ENCODE measurements around the gene HCN4.
A peak's percentile ranks its signal among the peaks of the same experiment; 100 is the strongest.

Gene HCN4

DNA sequence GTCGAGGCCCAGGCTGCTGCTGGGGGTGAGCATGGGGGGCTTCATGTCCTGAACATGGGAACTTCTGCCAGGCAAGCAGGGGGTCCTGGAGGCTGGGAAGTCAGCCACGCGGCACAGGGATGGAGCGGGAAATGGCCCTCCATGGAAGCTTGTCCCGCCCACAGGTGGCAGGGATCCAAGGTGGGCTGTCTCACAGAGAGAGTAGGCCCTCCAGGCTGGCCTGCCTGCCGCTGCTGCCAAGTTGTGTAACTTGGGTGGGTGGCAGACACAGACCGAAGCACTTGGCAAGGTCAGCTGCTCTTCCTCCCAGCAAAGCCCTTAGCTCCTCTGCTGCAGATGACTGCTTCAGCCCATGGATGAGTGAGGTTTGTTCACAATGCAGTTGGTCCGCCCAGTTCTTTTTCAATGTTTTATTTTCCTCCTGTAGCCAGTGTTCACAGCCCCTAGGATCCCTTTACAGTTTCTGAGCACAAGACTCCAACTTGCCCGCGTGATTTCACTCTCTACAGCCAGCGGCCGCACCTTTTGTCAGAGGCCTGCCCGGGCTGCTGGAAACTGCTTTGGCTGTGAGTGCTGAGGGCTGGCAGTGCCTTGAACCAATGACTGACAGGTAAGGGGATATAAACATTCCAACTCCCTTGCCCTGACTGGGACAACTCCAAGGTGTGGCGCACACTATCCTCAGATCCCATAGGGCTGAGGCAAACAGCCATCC is 26.7 kb downstream of the HCN4 start:
- no peak for DNase-seq

DNA sequence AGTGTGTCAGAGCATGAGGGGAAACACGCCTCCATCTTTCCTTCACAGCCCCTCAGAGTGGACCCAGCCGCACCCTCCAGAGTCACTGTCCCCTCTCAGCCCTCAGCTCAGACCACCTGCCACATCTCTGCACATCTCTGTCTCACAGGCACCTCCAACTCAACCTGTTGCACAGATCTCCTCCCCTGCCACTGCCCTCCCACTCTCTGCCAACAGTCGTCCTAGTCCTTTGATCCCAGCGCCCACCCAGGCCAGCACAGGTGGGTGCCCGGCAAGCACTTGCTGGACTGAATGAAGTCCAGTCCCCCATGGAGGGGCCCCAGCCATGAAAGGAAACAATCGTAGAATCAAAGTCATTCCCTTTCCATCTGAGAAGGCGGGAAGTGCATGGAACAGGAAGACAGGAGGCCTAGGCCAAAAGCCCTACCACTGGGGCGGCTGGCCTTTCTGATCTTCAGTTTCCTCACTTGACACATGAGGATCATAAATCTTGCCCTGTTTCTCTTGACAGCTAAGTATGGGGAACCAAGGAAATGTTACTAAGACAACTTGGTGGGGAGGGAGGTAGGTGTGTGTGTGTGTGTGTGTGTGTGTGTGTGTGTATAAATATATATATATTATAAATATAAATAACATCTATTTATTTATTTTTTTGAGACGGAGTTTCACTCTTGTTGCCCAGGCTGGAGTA is 28.1 kb downstream of the HCN4 start:
- DNase-seq, result no peak

DNA sequence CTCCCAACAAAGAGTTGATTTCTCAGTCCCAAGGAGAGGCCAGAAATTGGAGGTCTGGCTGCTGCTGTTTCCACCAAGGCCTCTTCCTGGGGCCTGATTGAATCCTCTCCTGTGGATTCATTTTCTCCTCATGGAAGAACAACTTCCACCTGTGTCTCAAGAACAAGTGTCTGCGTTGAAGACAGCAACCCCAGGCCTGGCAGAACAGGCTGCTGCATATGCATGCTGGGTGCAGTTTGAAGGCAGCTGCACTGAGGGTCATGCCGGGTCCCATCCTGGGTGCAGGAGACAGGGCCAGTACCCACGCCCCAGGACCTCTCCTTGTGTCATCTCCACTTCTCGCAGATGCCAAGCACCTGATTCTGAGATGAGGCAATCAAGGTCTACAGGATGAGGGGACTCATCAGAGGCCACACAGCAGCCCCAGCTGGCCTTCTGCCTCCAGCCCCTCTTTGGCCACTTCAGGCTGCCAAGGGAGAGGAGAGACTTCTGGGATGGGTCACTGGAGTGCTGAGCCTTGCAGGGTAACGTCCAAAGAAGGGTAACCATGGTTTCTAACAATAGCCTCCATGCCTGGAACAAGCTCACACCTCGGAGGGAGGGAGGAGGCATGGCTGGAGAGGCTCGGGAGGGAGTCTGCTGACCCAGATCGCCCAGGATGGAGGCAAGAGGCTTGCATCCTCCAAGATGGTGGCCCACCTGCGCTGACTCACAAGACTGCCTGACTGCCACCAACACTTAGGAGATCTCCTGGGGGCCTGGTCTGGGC is 30.0 kb downstream of the HCN4 start:
- DNase-seq, result no peak

DNA sequence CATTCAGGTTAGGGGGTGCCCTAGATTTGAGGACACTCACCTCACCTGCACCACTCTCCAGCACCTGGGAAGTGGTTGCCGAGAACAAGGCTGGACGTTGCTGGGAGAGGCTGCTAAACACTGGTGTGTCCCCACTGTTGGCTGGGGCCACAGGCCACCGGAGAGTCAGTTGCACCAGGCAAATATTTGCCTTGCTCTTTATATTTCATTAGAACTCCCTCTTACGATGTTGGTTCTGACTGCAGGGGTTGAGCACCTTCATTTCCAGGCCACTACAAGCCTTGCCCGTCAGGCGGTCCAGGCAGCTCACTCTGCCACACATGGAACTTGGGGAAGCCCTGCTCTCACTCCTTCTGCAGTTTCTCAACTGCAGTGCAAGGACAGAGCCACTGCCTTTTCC is 30.7 kb downstream of the HCN4 start:
- no peak for DNase-seq

DNA sequence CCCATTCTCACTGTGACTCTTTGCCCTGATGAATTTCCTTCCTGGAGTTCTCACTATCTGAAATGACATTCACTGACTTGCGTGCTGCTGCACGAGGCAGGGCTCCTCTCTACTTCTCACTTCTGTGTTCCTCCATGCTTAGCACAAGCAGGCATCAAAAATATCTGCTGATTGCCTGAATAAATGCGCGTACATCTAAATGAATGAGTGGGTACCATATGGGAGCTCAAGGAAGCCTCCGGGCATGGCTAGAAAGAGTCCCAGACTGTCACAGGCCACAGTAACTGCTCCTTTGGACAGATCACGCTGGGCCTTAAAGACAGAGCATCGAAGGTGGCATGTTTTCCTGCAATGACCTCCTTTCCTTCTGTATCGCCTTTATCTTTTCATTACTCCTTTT is 31.6 kb downstream of the HCN4 start:
- DNase-seq, result no peak

DNA sequence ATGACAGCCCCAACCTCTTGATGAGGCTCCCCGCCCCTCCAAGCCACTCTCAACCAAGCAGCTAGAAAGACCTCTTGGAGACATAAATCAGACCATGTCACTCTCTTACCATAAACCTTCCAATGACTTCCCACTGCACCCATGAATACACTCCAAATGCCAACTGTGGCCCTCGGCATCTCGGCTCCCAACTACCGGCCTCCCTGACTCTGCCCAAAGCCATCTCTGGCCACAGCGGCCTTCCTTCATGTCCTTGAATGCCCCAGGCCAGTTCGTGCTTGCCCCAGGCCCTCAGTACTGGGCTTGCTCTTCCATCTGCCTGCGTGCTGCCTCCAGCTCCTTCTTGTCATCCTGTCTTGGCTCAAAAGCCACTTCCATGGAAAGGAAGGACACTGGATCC is 32.0 kb downstream of the HCN4 start:
- no peak for DNase-seq

DNA sequence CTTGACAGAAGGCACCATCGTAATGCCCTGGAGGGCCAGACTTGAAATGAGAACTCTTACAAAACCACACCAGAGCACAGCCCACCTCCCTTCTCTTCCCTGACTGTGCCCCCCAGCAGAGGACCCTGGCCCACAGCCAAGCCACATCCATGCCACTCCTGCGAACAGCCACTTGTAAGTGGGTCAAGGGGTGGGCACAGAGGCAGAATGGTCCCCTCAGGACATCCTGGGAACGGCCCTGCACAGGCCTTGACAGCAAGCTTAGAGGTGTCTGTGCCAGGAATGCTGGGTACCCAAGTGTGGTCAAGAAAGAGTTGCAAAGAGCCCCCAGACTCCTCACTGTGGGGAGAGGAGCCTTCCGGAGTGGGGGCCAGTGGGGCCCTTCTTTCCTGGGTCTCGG is 33.3 kb downstream of the HCN4 start:
- DNase-seq, result no peak

DNA sequence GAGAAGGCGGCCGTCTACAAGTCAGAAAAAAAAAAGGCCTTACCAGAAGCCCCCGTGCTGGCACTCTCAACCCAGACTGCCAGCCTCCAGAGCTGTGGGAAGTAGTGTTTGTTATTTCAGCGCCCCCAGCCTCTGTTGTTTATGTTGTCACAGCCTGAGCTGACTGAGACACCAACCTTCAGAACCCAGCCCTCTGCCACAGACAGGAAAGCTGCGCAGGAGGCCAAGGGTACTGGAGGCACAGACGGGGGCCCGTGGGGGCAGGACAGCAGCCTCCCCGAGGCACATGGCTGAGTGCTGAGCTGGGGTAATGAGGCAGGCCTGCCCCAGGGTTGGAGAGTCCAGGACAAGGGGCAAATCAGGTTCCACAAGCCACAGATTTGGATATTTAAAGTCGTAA is 33.7 kb downstream of the HCN4 start:
- DNase-seq, result no peak

DNA sequence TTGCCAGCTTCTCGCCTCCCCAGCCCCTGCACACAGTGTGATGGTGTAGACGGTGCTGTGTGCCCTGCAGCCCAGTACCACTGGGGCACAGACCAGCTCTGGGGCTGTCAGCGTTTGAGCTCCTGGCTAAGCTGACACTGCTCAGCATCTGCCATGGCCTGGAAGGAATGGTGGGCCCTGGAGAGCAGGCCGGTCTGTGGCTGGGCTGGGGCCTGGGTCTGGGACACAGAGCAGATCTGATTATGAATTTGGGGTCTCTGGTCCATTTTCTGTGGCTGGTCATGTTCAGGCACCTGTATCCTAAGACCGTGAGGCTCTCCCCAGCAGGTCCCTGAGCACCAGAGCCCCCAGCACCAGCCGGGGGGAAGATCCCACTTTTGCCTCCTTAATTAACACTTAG is 34.7 kb downstream of the HCN4 start:
- no peak for DNase-seq

DNA sequence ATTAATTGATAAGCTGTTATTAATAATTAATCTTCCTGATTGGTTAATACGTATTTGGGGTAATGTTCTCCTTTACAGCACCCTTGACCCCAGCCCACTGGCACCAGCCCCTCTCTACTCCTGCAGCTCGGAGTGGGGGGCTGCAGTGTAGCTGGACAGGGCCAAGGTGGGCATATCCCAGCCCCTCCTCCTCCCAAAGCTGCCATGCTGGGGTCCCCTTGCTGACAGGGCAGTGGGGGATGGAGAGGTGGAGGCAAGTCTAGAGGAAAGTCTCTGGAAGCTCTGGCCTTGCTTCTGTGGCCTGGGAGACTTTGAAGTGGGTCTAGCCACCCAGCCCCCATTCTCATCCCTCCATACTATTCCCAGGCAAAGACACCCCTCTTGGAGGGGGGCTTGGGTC is 35.8 kb downstream of the HCN4 start:
- DNase-seq, result no peak

DNA sequence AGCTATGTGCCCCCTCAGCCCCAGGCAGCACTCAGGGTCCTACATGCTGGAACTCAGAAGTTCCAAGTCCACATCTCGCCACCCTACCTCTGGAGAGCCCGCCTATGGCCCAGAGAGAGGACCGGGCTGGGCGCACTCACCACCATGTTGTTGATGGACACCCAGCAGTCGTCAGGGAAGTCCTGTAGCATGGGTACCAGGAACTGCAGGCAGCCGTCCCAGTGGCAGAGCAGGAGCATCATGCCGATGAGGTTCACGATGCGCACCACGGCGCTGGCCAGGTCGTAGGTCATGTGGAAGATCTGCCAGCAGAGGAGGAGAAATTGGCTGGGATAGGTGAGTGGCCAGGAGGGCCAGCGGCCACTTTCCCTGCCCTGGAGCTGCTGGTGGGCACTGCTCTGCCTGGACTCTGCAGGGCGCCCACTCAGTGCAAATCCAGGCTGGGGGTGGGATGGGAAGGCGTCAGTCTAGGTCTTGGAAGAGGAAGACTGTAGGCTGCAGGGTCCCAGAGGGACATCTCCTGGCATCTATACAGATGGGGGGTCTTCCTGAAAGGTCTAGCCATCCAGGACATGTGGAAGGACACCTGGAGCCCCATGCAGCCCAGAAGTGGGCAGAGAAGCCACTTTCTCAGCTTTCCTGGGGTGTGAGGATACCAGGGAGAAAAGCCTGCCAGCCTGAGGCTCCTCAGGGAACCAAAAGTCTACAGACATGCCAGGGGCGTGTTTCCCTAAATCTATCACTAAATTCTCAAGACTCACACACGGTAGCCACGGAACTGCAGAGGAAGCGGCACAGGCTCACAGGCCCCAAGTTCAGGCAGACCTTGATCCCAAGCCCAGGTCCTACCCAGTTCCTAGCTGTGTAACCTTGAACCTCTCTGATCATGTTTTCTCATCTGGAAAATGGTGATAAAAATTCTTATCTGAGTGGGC is 36.5 kb downstream of the HCN4 start:
- no peak for DNase-seq

DNA sequence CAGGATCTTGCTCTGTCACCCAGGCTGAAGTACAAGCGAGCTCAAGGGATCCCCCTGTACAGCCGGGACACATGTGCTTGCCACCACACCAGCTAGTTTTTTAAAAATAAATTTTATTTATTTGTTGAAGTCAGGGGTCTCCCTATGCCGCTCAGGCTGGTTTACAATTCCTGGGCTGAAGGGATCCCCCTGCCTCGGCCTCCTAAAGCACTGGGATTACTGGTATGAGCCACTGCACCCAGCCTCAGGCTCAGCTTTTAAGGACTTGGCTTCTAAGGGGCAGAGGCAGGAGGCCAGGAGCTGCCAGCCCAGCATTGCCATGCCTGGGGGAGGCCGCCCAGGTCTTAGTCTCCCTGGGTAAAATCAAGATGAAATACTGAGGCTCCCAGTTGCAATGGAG is 37.3 kb downstream of the HCN4 start:
- no peak for DNase-seq

DNA sequence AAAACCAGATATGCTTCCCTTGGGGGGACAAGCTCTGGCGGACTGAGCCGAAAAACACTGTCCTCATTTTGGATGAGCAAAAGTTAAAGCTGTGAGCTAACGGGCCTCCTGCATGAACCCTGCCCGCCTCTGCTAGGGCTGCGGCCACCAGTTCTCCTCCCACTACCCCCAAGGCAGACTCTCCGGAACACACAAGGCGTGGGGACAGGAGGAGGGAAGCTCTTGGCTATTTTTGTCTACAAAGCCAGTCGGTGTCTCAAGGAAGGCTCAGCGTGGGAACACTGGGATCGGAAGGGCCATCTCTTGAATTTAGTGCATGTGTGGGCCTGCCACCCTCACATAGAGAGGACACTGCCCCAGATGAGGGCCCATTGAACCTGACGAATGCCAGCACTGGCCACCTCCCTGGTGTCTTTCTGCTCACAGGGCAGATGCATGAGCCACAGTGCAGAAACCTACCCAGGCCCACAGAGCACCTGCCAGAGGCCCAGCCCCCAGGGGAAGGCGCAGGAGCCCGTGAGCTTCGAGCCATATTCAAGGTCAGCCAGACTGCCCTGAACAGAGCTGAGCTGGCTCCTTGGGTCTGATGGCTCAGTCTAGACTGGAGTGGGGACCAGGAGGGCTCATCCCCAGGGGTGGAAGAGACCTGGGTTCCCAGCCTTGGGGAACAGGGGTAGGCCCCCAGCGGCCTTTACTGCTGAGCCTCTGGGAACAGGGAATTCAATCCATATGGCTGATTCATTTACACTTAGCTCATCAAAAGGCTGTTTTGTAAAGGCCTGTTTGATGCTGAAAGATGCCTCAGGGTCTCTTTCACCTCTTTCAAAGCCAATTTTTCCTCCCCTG is 38.3 kb downstream of the HCN4 start:
- no peak for DNase-seq

DNA sequence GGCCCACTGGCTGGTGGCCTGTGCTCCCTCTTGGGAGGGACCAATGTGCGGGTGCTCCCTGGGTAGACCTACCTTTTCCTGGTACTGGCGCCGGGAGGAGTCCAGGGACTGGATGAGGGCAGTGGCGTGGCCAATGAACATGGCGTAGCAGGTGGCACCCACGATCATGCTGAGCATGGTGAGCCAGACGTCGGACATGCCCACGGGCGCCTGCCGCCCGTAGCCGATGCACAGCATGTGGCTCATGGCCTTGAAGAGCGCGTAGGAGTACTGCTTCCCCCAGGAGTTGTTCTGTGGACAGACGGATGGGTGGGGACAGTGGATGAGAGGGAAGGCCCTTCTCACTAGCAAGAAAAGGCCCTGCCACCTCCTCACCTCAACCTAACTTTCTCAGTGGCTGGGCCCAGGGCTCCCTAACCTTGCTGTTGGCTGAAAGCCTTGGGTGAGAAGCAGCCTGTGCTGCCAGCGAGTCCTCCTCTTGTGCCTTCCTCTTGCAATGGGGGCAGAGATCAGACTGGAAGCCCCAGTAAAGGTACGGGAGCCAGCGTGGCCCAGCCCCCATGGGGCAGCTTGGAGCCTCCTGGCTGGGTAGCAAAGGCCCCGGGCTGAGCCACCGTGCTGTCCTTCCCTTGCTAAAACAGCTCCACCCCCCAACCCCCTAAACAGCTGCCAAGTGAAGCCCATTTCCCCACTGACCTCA is 39.1 kb downstream of the HCN4 start:
- DNase-seq, result no peak

DNA sequence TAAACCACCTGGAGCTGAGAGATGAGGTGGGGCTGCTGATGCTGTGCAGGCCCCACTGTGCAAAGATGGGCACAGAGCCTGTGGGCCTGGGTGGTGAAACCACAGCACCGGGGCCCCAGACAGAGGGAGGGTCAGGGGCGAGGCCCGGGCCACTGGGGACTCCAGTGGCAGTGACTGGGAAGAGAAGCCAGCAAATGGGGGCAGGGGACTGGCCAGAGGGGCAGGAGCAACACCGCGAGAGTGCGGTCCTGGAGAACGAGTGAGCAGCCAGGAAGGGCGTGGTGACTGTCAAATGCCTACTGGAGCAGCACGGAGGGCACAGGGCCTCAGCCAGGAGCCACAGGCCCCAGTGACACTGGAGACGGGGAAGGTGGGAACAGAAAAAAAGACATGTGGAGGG is 39.8 kb downstream of the HCN4 start:
- no peak for DNase-seq

DNA sequence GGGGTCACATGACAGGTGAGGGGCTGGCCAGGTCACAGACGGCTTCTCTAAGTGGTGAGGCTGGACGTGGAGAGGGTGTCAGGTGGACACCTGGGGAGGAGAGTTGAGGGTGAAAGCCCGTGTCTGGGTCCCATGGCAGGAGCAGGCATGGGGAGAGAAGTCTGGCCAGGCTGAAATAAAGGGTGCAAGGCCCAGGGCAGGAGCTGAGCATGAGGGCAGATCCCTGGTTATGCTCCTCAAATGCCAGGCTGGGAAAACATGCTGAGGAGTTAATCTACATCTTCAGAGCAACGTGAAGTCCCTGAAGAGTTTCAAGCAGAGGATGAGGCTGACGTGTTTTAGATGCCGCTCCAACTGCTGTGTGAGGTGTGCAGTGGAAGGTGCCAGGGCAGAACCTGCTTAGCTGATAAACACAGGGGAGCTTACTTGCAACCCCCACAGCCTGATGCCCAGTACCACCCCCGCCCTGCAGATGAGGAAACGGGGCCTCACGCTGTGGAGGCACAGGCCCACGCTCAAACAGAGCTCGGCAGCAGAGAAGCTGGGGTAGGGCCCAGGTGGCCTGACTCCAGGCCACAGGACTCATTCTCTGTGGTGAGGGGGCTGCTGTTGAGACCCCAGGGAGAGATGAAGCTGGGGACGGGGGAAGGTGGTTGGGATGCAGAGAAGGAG is 40.5 kb downstream of the HCN4 start:
- no peak for DNase-seq

DNA sequence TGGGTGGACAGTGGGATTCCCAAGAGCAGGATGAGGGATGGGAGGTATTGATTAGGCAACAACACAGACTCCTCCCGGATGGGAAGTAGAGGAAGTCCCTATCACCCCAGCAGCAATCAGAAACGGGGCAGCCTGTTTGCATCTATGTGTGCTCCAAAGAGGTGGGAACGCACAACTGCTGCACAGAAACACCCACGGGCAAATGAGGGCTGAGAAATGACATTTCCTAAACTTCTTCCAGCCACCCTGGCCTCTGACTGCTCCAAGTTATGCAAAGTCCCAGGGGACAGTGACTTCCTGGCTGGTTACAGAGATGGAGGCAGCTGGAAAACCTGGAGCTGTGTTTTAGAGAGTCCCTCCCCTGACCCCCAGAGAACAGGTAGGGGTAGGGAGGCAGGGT is 42.6 kb downstream of the HCN4 start:
- no peak for DNase-seq

DNA sequence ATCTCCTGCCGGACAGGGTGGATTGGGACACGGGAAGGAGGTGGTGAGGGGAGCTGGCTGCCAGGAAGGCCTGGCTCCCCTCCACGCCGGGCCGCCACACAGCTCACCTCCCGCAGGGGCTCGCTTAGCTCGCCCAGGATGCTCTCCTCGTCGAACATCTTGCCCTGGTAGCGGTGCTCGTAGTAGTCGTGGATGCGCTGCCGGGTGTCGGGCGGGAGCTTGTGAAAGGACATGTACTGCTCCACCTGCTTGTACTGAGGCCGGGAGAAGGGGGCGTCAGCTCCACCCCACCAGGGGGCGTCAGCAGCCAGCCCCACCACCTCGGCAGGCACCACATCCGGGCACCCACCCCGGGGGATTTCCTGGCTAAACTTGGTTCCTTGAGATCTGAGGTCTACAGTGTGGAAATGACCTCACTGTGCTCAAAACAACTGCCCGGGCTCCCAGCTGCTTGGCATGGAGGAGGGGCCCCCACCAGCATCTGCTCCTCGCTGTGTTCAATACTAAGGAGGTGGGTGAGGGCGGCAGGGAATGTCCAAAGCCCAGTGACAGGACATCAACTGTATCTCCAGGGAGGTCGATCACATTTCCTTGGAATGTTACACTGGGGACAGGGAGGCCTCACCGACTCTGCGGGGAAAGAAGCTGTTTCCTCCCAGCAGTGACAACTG is 43.4 kb downstream of the HCN4 start:
- peak; percentile 9 for DNase-seq

DNA sequence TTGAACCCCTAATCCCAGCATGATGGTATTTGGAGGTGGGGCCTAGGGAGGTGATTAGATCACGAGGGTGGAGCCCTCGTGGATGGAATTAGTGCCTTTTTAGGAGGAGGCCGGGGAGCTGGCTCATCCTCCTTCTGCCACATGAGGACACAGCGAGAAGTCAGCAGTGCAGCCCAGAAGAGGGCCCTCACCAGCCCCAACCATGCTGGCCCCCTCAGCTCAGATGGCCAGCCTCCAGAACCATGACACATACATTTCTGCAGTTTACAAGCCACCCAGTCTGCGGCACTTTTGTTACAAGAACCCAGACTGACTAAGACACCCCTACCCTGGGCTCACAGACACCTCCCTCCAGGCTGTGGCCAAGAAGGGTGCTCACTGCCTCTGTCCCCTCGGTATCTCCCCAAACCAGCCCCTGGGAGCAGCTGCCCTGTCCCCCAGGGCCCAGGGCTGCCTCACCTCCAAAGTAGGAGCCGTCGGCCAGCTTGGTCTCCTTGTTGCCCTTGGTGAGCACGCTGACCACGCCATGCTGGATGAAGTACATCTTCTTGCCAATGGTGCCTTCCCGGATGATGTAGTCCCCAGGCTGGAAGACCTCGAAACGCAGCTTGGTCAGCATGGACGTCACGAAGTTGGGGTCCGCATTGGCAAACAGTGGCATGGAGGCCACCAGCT is 44.1 kb downstream of the HCN4 start:
- no peak for DNase-seq

DNA sequence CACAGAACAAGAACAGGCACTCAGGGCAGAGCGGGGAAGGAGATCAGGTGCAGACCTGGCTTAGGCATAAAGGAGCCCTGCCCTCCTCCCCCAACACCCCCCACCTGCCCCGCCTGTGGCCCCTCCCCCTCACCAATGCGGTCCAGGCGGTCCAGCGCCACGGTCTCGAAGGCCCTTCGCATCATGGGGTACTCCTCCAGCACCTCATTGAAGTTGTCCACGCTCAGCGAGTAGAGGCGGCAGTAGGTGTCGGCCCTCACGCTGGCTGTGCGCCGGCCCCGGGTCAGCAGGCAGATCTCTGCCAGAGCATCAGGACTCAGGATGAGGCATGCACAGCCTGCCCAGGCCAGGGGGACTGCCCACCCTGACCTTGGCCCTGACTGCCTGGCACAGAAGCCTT is 44.8 kb downstream of the HCN4 start:
- DNase-seq, result no peak

All from CD4-positive, alpha-beta T cell treated with Interleukin-12 subunit alpha and Interleukin-12 subunit beta, for 1 hour (primary cell).